Urinary bladder (tissue), 4 donors: ENCODE data around the gene SUGP2. TPM values are rescaled to one million over a fixed set of nuclear protein-coding genes. Genes with fewer than 3 reads are reported as not detected.

Experiments
- DNase-seq: peaks from one replicate; pipeline ENCODE4 v3.0.0-alpha.2; 2015; ENCODE audit errors: extremely low spot score
- H3K27ac ChIP-seq: one replicate; pipeline ENCODE4 v1.5.1; 2013; ENCODE audit warnings: low read depth, mild to moderate bottlenecking, moderate library complexity
- H3K36me3 ChIP-seq: one replicate; pipeline ENCODE4 v1.6.1; 2013; ENCODE audit warnings: mild to moderate bottlenecking, moderate library complexity; ENCODE audit not compliant: insufficient read depth
- H3K4me1 ChIP-seq: one replicate; pipeline ENCODE4 v1.6.1; 2013; ENCODE audit warnings: mild to moderate bottlenecking, moderate library complexity; ENCODE audit not compliant: insufficient read depth
- H3K4me3 ChIP-seq: one replicate; pipeline ENCODE4 v1.5.1; 2013; ENCODE audit warnings: low read depth, low read length
- WGBS: extraction: QIAGEN DNeasy Blood & Tissue Kit; methylation state at CpG from one replicate; pipeline ENCODE4 v1.1.7; 2013; 5-methylcytosine and 5-hydroxymethylcytosine counted together
- polyA plus RNA-seq: library from polyadenylated mRNA; stranded (reverse); fragments of 200-250 nt; gene quantifications from one replicate; pipeline ENCODE4 v1.2.3, GENCODE V29; 2013
- total RNA-seq: library from RNA; depleted of rRNA; stranded (reverse); fragments of >200 nt; gene quantifications from one replicate; pipeline ENCODE4 v1.2.3, GENCODE V29; 2014
- donor health status: healthy with polysubstance abuse.
- donor health status: healthy.

The SUGP2 gene
- total and polyA plus RNA-seq, 2 donors, result 36.3 to 55.8 TPM

DNA sequence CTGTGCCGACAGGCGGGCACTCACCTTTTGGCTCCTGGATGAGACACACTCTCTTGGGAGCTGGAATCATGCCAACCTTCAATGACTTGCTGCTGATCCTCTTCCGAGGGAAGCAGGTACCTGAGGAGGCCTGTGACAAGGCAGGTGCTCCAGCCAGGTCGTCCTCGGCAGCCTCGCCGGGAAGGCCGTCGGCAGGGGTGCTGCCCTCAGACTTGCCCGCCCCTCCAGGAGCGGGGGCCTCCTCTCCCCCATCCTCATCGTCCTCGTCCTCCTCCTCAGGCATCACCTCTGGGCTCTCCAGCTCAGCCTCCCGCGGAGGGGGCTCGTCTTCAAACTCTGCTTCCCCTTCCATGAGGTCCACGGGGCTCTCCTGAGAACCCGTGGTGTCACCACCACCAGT lies 29.2 kb downstream of the SUGP2 start:
- no peak for DNase-seq
- peaks cover 4% of the 10 kb centered on the region for H3K36me3 ChIP-seq
- no peaks in the 10 kb centered on the region for H3K4me1 ChIP-seq
- 93% methylated on average over 18 of the region's 18 CpGs for WGBS
- no peak overlapping the region for H3K4me3 ChIP-seq
- no peak overlapping the region for H3K27ac ChIP-seq

DNA sequence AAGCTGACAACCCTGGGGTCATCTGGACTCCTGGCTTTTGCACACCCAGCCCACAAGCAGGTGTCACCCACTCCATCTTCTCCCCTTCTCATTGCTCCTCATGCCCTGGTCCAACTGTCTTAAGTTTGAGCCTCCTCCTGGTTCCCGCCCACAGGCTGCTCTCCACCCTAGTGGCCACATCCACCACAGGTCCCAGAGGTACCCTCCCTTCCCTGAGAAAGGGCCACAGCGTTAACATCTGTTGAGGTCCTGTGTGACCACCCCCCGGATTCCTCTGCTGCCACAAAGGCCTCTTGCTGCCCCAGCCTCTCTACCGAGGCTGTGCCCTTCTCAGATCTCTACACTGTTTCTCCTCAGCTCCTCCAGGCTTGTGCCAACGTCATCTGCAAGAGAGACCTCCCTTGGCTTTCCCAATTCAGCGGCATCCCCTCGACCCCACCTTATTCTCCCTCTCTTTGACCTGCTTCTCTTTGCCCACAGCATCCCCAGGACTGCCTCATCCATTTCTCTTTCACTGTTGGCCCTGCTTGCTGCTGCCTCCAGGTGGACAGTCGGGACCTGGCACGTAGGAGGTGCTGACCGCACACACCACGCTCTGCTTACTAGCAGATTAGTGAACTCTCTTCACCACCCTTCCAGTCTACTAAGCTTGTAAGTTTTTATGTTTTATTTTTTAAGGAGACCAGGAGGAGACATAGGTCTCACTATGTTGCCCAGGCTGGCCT lies 33.3 kb downstream of the SUGP2 start:
- H3K4me3 ChIP-seq, result no peak overlapping the region
- H3K27ac ChIP-seq, result no peak overlapping the region
- H3K4me1 ChIP-seq, result no peaks in the 10 kb centered on the region
- H3K36me3 ChIP-seq, result no peaks in the 10 kb centered on the region
- no peak for DNase-seq
- WGBS, result 89% methylated on average over 11 of the region's 11 CpGs

DNA sequence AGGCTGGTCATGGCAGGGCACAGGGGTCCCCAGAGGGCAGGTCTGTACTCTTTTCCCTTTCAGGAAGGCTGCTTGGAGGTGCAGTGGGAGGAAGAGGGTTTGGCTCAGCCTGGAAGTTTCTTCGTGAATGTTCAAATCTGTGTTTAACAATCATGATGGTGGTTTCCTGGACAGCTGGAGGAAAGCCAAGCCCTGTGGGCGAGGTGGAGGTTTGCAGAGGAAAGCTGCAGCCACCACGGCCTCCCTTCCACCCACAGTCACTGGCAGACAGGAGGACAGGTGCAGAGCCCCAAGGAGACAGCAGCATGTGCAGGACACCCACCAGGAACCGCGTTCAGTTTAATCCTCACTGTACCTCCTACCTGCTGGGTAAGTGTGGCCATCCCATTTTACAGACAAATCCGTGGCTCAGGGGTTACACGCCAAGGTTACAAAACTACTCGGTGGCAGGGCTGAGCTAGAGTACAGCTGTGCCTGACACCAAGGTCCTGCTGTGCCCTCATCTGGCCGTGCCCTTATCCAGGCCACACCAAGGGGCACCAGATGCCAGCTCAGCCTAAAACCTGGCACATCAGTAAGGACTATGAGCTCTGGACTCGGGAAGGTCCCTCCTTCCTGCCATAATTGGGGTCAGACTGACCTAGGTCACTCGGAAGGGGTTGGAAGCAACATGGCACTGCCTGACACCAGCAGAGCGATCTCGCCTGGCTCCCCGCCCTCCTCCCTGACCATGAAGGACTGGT lies 34.1 kb downstream of the SUGP2 start:
- H3K36me3 ChIP-seq, result no peaks in the 10 kb centered on the region

DNA sequence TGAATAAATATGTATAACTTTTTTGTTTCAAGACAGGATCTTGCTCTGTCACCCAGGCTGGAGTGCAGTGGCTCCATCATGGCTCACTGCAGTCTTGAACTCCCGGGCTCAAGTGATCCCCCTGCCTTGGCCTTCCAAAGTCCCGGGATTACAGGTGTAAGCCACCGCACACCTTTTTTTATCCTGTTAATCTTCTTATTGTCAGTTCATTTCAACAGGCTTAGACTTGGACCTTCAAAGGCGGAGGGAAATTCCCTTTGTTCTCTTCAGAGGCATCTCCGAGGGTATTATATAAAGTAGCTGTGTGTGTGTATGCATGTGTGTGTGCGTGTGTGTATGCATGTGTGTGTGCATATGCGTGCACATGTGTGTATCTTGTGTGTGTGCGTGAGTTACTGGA lies 35.0 kb downstream of the SUGP2 start:
- H3K4me3 ChIP-seq, result no peak overlapping the region
- no peak overlapping the region for H3K27ac ChIP-seq
- 89% methylated on average over 8 of the region's 8 CpGs for WGBS
- H3K4me1 ChIP-seq, result no peaks in the 10 kb centered on the region
- no peaks in the 10 kb centered on the region for H3K36me3 ChIP-seq
- DNase-seq, result no peak

More for the DNA sequence above, 34.1 kb downstream of the SUGP2 start:
- H3K4me3 ChIP-seq, result no peak overlapping the region
- WGBS, result 59% methylated on average over 14 of the region's 14 CpGs
- no peak for DNase-seq
- H3K4me1 ChIP-seq, result no peaks in the 10 kb centered on the region
- no peak overlapping the region for H3K27ac ChIP-seq

DNA sequence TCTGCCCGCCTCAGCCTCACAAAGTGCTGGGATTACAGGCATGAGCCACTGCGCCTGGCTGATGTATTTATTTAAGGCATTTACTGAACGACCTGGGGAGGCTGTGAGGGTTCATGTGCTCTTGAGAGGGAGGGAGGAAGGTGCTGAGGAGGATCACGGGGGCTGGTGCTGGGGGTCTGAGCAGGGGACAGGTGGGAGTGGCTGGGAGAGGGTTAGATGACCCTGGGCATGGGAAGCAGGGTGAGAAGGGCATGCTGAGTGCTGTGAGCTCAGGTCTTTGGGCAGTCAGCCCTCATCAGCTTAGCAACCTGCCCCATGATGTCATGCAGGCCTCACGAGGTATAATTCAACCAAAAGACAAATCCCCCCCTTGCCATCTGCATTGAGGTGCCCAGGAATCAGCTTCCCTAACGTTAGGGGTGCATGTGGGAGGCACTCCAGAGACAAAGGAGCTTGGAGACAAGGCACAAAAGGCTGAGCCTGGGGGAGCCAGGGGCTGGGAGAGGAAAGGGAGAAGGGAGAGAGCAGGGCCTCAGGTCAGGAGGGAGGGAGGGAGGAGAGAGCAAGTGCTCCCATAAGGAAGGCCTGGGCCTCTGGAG lies 36.4 kb downstream of the SUGP2 start:
- WGBS, result 72% methylated on average over 6 of the region's 6 CpGs
- no peaks in the 10 kb centered on the region for H3K36me3 ChIP-seq
- no peak for DNase-seq
- H3K4me3 ChIP-seq, result no peak overlapping the region
- no peak overlapping the region for H3K27ac ChIP-seq
- H3K4me1 ChIP-seq, result no peaks in the 10 kb centered on the region

DNA sequence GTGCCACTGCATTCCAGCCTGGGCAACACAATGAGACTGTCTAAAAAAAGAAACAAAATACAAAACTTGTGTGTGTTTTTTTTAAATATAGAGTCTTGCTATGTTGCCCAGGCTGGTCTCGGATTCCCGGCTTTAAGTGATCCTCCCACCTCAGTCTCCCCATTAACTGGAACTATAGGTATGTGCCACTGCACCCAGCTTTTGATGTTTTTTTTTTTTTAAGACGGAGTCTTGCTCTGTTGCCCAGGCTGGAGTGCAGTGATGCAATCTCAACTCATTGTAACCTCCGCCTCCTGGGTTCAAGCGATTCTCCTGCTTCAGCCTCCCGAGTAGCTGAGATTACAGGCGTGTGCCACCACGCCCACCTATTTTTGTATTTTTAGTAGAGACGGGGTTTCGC lies 37.0 kb downstream of the SUGP2 start:
- no peak for DNase-seq
- Histone ChIP-seq H3K4me1 (no peaks in the 10 kb centered on the region), H3K36me3 (no peaks in the 10 kb centered on the region), H3K27ac (no peak overlapping the region), H3K4me3 (no peak overlapping the region)
- 93% methylated on average over 10 of the region's 10 CpGs for WGBS

DNA sequence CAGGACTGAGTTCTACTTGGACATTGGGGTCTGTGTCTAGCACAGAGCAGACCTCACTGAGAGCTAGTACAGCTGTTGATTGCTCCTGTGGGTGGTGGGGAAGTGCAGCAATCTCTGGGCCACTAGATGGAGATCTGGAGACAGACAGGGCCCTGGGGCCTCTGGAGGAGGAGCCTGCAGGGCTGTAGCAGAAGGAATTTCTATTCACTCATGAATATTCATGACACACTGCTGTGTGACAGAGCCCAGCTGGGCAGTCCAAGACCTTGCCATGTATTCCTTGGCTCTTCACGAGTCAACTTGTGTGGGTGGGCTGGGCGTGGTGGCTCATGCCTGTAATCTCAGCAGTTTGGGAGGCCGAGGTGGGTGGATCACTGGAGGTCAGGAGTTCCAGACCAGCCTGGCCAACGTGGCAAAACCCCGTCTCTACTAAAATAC lies 37.5 kb downstream of the SUGP2 start:
- no peak overlapping the region for H3K27ac ChIP-seq
- H3K36me3 ChIP-seq, result no peaks in the 10 kb centered on the region
- DNase-seq, result peak; percentile 28
- 39% methylated on average over 5 of the region's 5 CpGs for WGBS
- no peak overlapping the region for H3K4me3 ChIP-seq
- no peaks in the 10 kb centered on the region for H3K4me1 ChIP-seq

DNA sequence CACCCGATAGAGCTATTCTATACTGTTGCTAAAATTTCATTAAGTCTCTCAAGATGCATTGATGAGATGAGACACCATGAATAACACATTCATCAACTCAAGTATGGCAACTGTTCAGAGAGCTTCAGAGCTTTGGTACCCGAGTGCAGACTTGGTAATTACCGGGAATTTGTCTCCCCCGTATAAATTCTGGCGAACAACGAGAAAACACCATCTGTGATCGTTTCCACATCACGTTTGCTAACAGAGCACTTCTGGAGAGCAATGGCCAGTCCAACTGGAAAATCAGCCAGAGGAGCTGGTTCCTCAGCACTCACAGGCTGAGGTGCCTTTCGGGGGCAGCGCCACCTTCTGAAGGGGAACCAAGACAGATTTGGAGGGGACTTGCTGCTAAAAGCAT lies 40.2 kb downstream of the SUGP2 start:
- Histone ChIP-seq H3K4me3 (no peak overlapping the region), H3K36me3 (no peaks in the 10 kb centered on the region), H3K27ac (no peak overlapping the region), H3K4me1 (no peaks in the 10 kb centered on the region)
- WGBS, result 83% methylated on average over 10 of the region's 10 CpGs
- no peak for DNase-seq

DNA sequence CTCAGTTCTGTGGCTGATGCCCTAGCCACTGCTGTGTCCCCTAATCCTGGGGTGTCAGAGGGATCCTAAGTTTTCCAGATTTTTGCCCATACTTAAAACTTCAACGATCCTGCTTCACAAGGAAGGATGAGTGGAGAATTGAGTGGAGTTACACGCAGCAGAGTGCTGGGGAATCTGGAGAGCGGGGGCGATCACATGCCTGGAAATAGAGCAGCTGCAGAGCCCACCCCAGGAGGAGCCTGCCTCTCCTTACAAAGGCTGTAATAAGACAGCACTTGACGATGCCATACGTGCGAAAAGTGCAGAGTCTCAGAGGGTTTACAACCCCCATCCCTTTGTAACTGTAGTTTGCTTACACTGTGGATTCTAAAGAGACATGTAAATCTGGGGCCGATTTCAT lies 40.6 kb downstream of the SUGP2 start:
- no peak for DNase-seq
- 88% methylated on average over 8 of the region's 8 CpGs for WGBS
- Histone ChIP-seq H3K27ac (no peak overlapping the region), H3K36me3 (no peaks in the 10 kb centered on the region), H3K4me1 (no peaks in the 10 kb centered on the region), H3K4me3 (no peak overlapping the region)

DNA sequence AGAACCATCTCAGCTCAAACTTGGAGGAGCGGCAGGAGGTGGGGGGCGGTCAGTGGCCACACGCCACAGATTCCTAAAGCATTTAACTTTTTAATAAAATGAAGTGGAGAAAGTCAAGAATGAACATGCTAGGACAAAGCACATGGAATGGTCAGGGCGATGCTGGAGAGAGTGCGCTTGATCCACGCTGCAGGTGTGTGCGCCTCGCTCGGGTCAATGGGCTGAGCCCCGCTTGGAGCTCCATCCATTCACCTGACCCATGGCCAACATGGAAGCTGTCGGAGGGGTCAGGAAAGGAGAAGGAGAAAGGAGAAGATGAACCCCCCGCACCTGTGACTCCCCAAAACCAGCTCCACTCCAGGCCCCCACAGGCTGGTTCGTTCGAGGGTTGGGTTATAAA lies 41.8 kb downstream of the SUGP2 start:
- DNase-seq, result no peak
- WGBS, result 95% methylated on average over 14 of the region's 14 CpGs
- Histone ChIP-seq H3K4me1 (no peaks in the 10 kb centered on the region), H3K27ac (no peak overlapping the region), H3K36me3 (no peaks in the 10 kb centered on the region), H3K4me3 (no peak overlapping the region)

DNA sequence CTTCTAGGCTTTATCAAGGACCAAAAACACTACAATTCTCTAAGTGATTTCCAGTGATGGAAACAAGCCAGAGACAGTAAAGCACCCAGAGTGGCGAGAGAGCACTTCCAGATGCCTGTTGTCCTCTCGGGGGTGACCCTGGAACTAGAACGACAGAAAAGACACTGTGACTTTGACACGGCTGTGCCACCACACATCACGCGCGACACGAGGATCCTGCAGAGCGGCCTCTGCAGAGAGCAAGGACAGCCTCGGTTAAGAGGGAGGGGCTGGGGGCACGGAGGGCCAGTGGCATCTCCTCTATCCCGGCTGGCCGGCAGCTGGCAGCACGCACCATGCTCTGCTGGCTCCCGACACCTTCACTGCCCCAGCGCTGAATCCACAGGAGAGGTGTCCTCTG lies 42.3 kb downstream of the SUGP2 start:
- no peak overlapping the region for H3K4me3 ChIP-seq
- no peak for DNase-seq
- H3K4me1 ChIP-seq, result no peaks in the 10 kb centered on the region
- H3K27ac ChIP-seq, result no peak overlapping the region
- WGBS, result 75% methylated on average over 16 of the region's 16 CpGs
- no peaks in the 10 kb centered on the region for H3K36me3 ChIP-seq

DNA sequence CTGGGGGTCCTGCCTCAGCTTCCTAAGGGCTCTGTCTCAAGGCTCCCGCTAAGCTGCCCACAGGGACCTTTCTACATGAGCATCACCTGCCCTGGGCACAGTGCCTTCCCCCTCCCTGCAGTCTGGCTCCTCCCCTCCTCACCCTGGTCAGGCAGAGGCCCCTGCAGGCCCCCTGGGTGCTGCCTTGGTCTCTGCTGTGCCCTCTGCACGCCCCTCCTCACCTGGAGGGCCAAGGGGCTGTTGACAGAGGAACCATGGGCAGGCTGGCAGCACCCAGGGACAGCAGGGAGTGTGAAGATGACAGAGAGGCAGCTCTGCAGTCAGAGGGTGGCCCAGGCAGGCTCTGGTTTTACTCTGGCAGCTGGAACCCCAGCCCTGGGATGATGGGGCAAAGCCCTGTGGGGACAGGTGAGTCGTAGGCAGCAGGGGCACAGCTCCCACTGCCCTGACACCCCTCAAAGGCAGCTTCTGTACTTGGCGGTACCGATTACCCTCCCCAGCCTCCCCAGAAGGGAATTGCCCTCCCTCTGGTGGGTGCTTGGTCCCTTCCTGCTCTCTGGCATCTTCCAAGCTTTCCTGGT lies 43.1 kb downstream of the SUGP2 start:
- Histone ChIP-seq H3K4me1 (no peaks in the 10 kb centered on the region), H3K27ac (no peak overlapping the region), H3K36me3 (no peaks in the 10 kb centered on the region), H3K4me3 (no peak overlapping the region)
- WGBS, result 82% methylated on average over 5 of the region's 5 CpGs
- DNase-seq, result no peak

DNA sequence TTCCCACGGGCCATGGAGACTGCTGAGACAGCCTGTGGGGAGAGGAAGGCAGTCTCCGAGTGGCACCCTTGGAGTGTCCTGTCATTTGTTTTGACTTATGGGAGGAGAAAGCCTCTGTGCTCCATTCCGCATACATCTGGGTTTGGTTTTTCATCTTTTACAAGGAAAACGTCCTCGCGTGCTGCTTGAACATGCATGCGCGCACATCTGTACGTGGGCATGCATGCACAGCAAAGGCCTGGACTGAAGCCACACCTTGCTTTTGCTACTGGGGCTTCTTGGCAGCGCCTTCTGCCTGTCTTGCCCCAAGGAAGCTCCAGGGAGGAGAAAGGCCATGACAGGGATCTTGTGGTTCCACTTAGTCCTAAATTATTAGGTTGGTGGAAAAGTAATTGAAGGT lies 44.0 kb downstream of the SUGP2 start:
- WGBS, result 67% methylated on average over 10 of the region's 10 CpGs
- no peak overlapping the region for H3K4me3 ChIP-seq
- H3K4me1 ChIP-seq, result no peaks in the 10 kb centered on the region
- H3K27ac ChIP-seq, result no peak overlapping the region
- H3K36me3 ChIP-seq, result no peaks in the 10 kb centered on the region
- DNase-seq, result no peak

DNA sequence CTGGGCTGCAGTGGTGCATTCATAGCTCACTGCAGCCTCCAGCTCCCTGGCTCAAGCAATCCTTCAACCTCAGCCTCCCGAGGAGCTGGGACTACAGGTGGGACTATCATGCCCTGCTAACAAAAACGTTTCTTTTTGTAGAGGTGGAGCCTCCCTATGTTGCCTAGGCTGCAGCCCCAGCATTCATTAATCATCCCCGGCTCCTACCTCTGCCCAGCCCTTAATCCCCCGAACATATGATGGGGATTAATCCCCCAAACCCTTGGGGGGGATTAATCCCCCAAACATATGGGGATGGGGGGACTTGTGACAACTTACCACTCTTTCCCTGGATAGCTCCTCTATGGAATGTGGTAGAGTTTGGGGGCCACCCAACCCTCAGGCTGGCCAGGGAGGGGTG lies 45.9 kb downstream of the SUGP2 start:
- DNase-seq, result no peak
- H3K27ac ChIP-seq, result no peak overlapping the region
- WGBS, result 34% methylated on average over 4 of the region's 4 CpGs
- H3K4me3 ChIP-seq, result no peak overlapping the region
- no peaks in the 10 kb centered on the region for H3K4me1 ChIP-seq
- H3K36me3 ChIP-seq, result no peaks in the 10 kb centered on the region
